ENCODE results near the gene TRIO.

Gene TRIO

GRCh38 chr5:14179446-14179845 is 36.3 kb downstream of the TRIO start:
- Histone ChIP-seq H3K4me2 (ENCODE audit: low read length) (no peak overlapping the region), H3K79me2 (peaks cover 40% of the 10 kb centered on the region), H3K4me3 (ENCODE audit: low read depth, low read length) (no peak overlapping the region), H3K36me3 (ENCODE audit: control insufficient read depth, insufficient read depth, low read length) (no peaks in the 10 kb centered on the region), H3K27me3 (ENCODE audit: control insufficient read depth, insufficient read depth, low read length) (no peaks in the 10 kb centered on the region), H3K27ac (no peak overlapping the region), H2AFZ (no peak overlapping the region), H3K9ac (no peak overlapping the region), H3K9me3 (ENCODE audit: control insufficient read depth, low read length) (no peaks in the 10 kb centered on the region), H3K4me1 (no peaks in the 10 kb centered on the region)
- TF ChIP-seq CTCF (IDR thresholded peaks at IDR 0.05) = no peak

GRCh38 chr5:14180437-14180836 is 37.3 kb downstream of the TRIO start:
- Histone ChIP-seq H3K27ac (no peak overlapping the region), H3K36me3 (ENCODE audit: control insufficient read depth, insufficient read depth, low read length) (no peaks in the 10 kb centered on the region), H3K4me3 (ENCODE audit: low read depth, low read length) (no peak overlapping the region), H3K9ac (no peak overlapping the region), H2AFZ (no peak overlapping the region), H3K4me1 (no peaks in the 10 kb centered on the region), H3K9me3 (ENCODE audit: control insufficient read depth, low read length) (no peaks in the 10 kb centered on the region), H3K4me2 (ENCODE audit: low read length) (no peak overlapping the region), H3K27me3 (ENCODE audit: control insufficient read depth, insufficient read depth, low read length) (no peaks in the 10 kb centered on the region), H3K79me2 (peaks cover 41% of the 10 kb centered on the region)
- TF ChIP-seq CTCF (IDR thresholded peaks at IDR 0.05) = no peak

GRCh38 chr5:14181299-14181968 is 38.3 kb downstream of the TRIO start:
- Histone ChIP-seq H3K4me2 (ENCODE audit: low read length) (no peak overlapping the region), H3K79me2 (peaks cover 34% of the 10 kb centered on the region), H2AFZ (no peak overlapping the region), H3K4me1 (no peaks in the 10 kb centered on the region), H3K9ac (no peak overlapping the region), H3K4me3 (ENCODE audit: low read depth, low read length) (no peak overlapping the region), H3K27ac (no peak overlapping the region), H3K9me3 (ENCODE audit: control insufficient read depth, low read length) (no peaks in the 10 kb centered on the region), H3K27me3 (ENCODE audit: control insufficient read depth, insufficient read depth, low read length) (no peaks in the 10 kb centered on the region), H3K36me3 (ENCODE audit: control insufficient read depth, insufficient read depth, low read length) (no peaks in the 10 kb centered on the region)
- no peak for TF ChIP-seq CTCF (IDR thresholded peaks at IDR 0.05)

GRCh38 chr5:14182761-14183160 is 39.6 kb downstream of the TRIO start:
- Histone ChIP-seq H3K9me3 (ENCODE audit: control insufficient read depth, low read length) (no peaks in the 10 kb centered on the region), H2AFZ (no peak overlapping the region), H3K27ac (no peak overlapping the region), H3K4me1 (no peaks in the 10 kb centered on the region), H3K4me2 (ENCODE audit: low read length) (no peak overlapping the region), H3K27me3 (ENCODE audit: control insufficient read depth, insufficient read depth, low read length) (no peaks in the 10 kb centered on the region), H3K9ac (no peak overlapping the region), H3K36me3 (ENCODE audit: control insufficient read depth, insufficient read depth, low read length) (no peaks in the 10 kb centered on the region), H3K4me3 (ENCODE audit: low read depth, low read length) (no peak overlapping the region), H3K79me2 (peaks cover 30% of the 10 kb centered on the region)
- TF ChIP-seq CTCF (IDR thresholded peaks at IDR 0.05) = no peak
